HepG2 (cell line): Measurements from ENCODE around the gene INSRR.

Experiments used
- BRCA1 ChIP-seq: sonication (generic); formaldehyde crosslinking; IDR thresholded peaks from 2 replicates; pipeline ENCODE4 v1.4.0; 2020; ENCODE audit warnings: missing genetic modification reagents
- CEBPB ChIP-seq: IDR thresholded peaks from 2 replicates; pipeline ENCODE4 v1.6.1; 2011; ENCODE audit warnings: low read depth, low read length, improper control_type of control experiment, borderline replicate concordance
- RAD21 ChIP-seq: fragments of 450-650 bp; formaldehyde crosslinking; IDR thresholded peaks from 2 replicates; pipeline ENCODE4 v1.5.0; 2020; ENCODE audit warnings: mild to moderate bottlenecking
- ZNF275 ChIP-seq: sonication (generic); formaldehyde crosslinking; IDR thresholded peaks from 2 replicates; pipeline ENCODE4 v1.8.0; 2022; ENCODE audit warnings: missing genetic modification reagents, mild to moderate bottlenecking, inconsistent platforms, borderline replicate concordance

GRCh38 chr1:156839426-156840109 is 19.3 kb downstream of the INSRR start:
- TF ChIP-seq CEBPB, result no peak
- no peak for TF ChIP-seq BRCA1 (CRISPR knock-in tag)
- no peak for TF ChIP-seq ZNF275 (CRISPR knock-in tag)
- no peak for TF ChIP-seq RAD21
